ENCODE measurements around the gene NBEAL2. TPM values are rescaled to one million over a fixed set of nuclear protein-coding genes. Genes with fewer than 3 reads are reported as not detected.

Gene NBEAL2
- total RNA-seq, 1 donor from 2014 or later, result 202 TPM

GRCh38 chr3:46993986-46994385 lies 14.5 kb downstream of the NBEAL2 start:
- Mint-ChIP-seq H3K4me3 (ENCODE audit: unreplicated experiment) (no peak overlapping the region), H3K36me3 (ENCODE audit: low read depth, unreplicated experiment) (peaks cover 35% of the 10 kb centered on the region), H3K4me1 (ENCODE audit: unreplicated experiment) (peaks cover 13% of the 10 kb centered on the region), H3K27ac (ENCODE audit: unreplicated experiment) (no peak overlapping the region), H3K9me3 (ENCODE audit: unreplicated experiment) (no peaks in the 10 kb centered on the region), H3K27me3 (ENCODE audit: unreplicated experiment) (peaks cover 8% of the 10 kb centered on the region)
- no peak for TF ChIP-seq CTCF (IDR thresholded peaks at IDR 0.05; ENCODE audit: unreplicated experiment)
- DNase-seq (ENCODE audit: low spot score), result no peak

- Mint-ChIP-seq H3K36me3 (ENCODE audit: low read depth, unreplicated experiment) (peaks cover 31% of the 10 kb centered on the region), H3K9me3 (ENCODE audit: unreplicated experiment) (no peaks in the 10 kb centered on the region), H3K4me3 (ENCODE audit: unreplicated experiment) (no peak overlapping the region), H3K27ac (ENCODE audit: unreplicated experiment) (no peak overlapping the region), H3K4me1 (ENCODE audit: unreplicated experiment) (peaks cover 6% of the 10 kb centered on the region), H3K27me3 (ENCODE audit: unreplicated experiment) (peaks cover 8% of the 10 kb centered on the region)
- no peak for DNase-seq (ENCODE audit: low spot score)
- no peak for TF ChIP-seq CTCF (IDR thresholded peaks at IDR 0.05; ENCODE audit: unreplicated experiment)
Measured at GRCh38 chr3:46994801-46995731, 15.6 kb downstream of the NBEAL2 start.

- TF ChIP-seq CTCF (IDR thresholded peaks at IDR 0.05; ENCODE audit: unreplicated experiment), result no peak
- no peak for DNase-seq (ENCODE audit: low spot score)
- H3K27me3 Mint-ChIP-seq (ENCODE audit: unreplicated experiment), result peaks cover 5% of the 10 kb centered on the region
- H3K4me3 Mint-ChIP-seq (ENCODE audit: unreplicated experiment), result no peak overlapping the region
- H3K36me3 Mint-ChIP-seq (ENCODE audit: low read depth, unreplicated experiment), result peaks cover 22% of the 10 kb centered on the region
- no peaks in the 10 kb centered on the region for H3K9me3 Mint-ChIP-seq (ENCODE audit: unreplicated experiment)
- H3K4me1 Mint-ChIP-seq (ENCODE audit: unreplicated experiment), result peaks cover 2% of the 10 kb centered on the region
- H3K27ac Mint-ChIP-seq (ENCODE audit: unreplicated experiment), result no peak overlapping the region
Measured at GRCh38 chr3:46995901-46996562, 16.6 kb downstream of the NBEAL2 start.

GRCh38 chr3:46996689-46997452 lies 17.4 kb downstream of the NBEAL2 start:
- H3K9me3 Mint-ChIP-seq (ENCODE audit: unreplicated experiment), result no peaks in the 10 kb centered on the region
- H3K4me1 Mint-ChIP-seq (ENCODE audit: unreplicated experiment), result peaks cover 2% of the 10 kb centered on the region
- no peak for TF ChIP-seq CTCF (IDR thresholded peaks at IDR 0.05; ENCODE audit: unreplicated experiment)
- no peak overlapping the region for H3K4me3 Mint-ChIP-seq (ENCODE audit: unreplicated experiment)
- H3K27me3 Mint-ChIP-seq (ENCODE audit: unreplicated experiment), result peaks cover 4% of the 10 kb centered on the region
- H3K36me3 Mint-ChIP-seq (ENCODE audit: low read depth, unreplicated experiment), result peaks cover 28% of the 10 kb centered on the region
- H3K27ac Mint-ChIP-seq (ENCODE audit: unreplicated experiment), result no peak overlapping the region
- no peak for DNase-seq (ENCODE audit: low spot score)
